Neuronal stem cell (in vitro differentiated cells): ENCODE results near the gene PADI1. TPM values are rescaled to one million over a fixed set of nuclear protein-coding genes. Genes with fewer than 3 reads are reported as not detected.

ENCODE experiments used
- small RNA-seq: library from polyadenylated mRNA; stranded (forward); fragments of <200 nt; extraction: miRNeasy Mini kit (QIAGEN cat#:217004); gene quantifications from one replicate; pipeline ENCODE3, GENCODE V24; 2013; ENCODE audit not compliant: insufficient read depth

Gene PADI1

Small RNA genes lying within 50 kb of the gene (small RNA-seq; reads per million reads assigned to genes)
- not detected for gene MIR3972
